Lung (tissue), 12 donors: ENCODE results near the gene TMEM45A. TPM values are rescaled to one million over a fixed set of nuclear protein-coding genes. Genes with fewer than 3 reads are reported as not detected.

Source experiments
- ATAC-seq: fragments of 200-7000 bp; cut with Tn5 transposase; one replicate; pipeline ENCODE4 v1.9.1; 2020; ENCODE audit warnings: moderate number of reproducible peaks; ENCODE audit not compliant: insufficient read depth, low FRiP score
- DNase-seq, 3 donors: peaks; one replicate each; pipeline ENCODE4 v3.0.0-alpha.2; 2013 to 2017
- H3K27ac ChIP-seq, 2 donors: one replicate each; pipeline ENCODE4 v1.5.1; 2013; ENCODE audit warnings: mild to moderate bottlenecking in 2 of 2, moderate library complexity in 2 of 2, control low read depth in 1 of 2, inconsistent platforms in 1 of 2, low read depth in 1 of 2, low read length in 1 of 2
- H3K27me3 ChIP-seq, 3 donors: one replicate each; pipeline ENCODE4 v1.5.1; 2013; ENCODE audit warnings: low read length in 2 of 3; ENCODE audit not compliant: control insufficient read depth in 3 of 3, insufficient read depth in 3 of 3
- H3K36me3 ChIP-seq, 4 donors: one replicate each; pipeline ENCODE4 v1.5.1; 2013; ENCODE audit warnings: low read length in 4 of 4, mild to moderate bottlenecking in 1 of 4, moderate library complexity in 1 of 4; ENCODE audit not compliant: control insufficient read depth in 4 of 4, insufficient read depth in 4 of 4
- H3K4me1 ChIP-seq, 5 donors: one replicate each; pipeline ENCODE4 v1.5.1; 2013; ENCODE audit warnings: low read length in 5 of 5, mild to moderate bottlenecking in 2 of 5, moderate library complexity in 1 of 5; ENCODE audit not compliant: control insufficient read depth in 5 of 5, insufficient read depth in 5 of 5
- H3K4me3 ChIP-seq: one replicate; pipeline ENCODE4 v1.5.1; 2013; ENCODE audit warnings: mild to moderate bottlenecking, control low read depth, moderate library complexity
- H3K9ac ChIP-seq, 2 donors: one replicate each; pipeline ENCODE4 v1.5.1; 2013; ENCODE audit warnings: low read length in 2 of 2, control low read depth in 1 of 2; ENCODE audit not compliant: insufficient read depth in 1 of 2
- H3K9me3 ChIP-seq, 4 donors: one replicate each; pipeline ENCODE4 v1.5.1; 2013; ENCODE audit warnings: low read length in 3 of 4, mild to moderate bottlenecking in 1 of 4, moderate library complexity in 1 of 4; ENCODE audit not compliant: control insufficient read depth in 4 of 4, insufficient read depth in 3 of 4
- WGBS, 2 donors: extraction: QIAGEN DNeasy Blood & Tissue Kit; methylation state at CpG; one replicate each; pipeline ENCODE4 v1.1.7; 2013; 5-methylcytosine and 5-hydroxymethylcytosine counted together
- polyA plus RNA-seq, 2 donors: library from polyadenylated mRNA; stranded (reverse); fragments of 200-250 nt; gene quantifications; one replicate each; pipeline ENCODE4 v1.2.1, GENCODE V29; 2013
- total RNA-seq, 2 donors: library from RNA; depleted of rRNA in 1 of 2; stranded (reverse); fragments of >200 nt in 1 of 2; gene quantifications; one replicate each; pipeline ENCODE4 v1.2.1, GENCODE V29; 2014 to 2021
- TF ChIP-seq, protein P1 (sequence below): IDR thresholded peaks from 2 replicates; pipeline ENCODE4 v1.5.1; 2012; ENCODE audit warnings: mild to moderate bottlenecking; ENCODE audit errors: control extremely low read depth, extremely low read depth
- donor health status: control.
- donor health status: control.
- donor health status: Bipolar disorder and iron deficiency.
- donor health status: healthy.
- donor health status: DM: yes; HTN: yes; CAD: no.

Gene TMEM45A
- total and polyA plus RNA-seq, 4 donors: 7.8 to 37.6 (median 26.0) TPM

DNA sequence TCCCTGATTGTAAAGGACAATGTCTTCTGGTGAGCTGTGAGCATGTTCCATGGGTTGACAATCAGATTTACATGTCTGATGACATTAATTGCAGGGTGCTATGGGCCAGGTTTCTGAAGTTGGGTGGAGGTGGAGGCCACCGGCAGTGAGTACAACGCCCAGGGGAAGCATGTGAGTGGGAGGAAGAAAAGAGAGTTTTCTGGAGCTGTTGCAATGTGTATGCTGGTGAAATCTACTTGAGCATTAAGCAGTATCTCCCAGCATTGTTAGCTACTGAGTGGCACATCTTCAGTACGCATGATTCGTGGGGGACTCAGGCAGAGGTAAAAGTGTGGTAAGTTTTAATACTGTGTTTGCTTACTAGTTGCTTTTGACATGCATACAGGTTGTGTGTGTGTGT is 26.6 kb downstream of the TMEM45A start:
- Histone ChIP-seq H3K27me3 (no peaks in the 10 kb centered on the region), H3K36me3 (peaks cover 0 to 16% (median 6%) of the 10 kb centered on the region in 4 donors), H3K4me3 (no peak overlapping the region), H3K27ac (no peak overlapping the region), H3K9me3 (no peaks in the 10 kb centered on the region), H3K9ac (no peak overlapping the region), H3K4me1 (no peaks in the 10 kb centered on the region)
- no peak for ATAC-seq
- DNase-seq: no peak
- WGBS, 2 donors: 38 to 68% methylated on average over 4 of the region's 4 CpGs
- TF ChIP-seq, protein P1, sequence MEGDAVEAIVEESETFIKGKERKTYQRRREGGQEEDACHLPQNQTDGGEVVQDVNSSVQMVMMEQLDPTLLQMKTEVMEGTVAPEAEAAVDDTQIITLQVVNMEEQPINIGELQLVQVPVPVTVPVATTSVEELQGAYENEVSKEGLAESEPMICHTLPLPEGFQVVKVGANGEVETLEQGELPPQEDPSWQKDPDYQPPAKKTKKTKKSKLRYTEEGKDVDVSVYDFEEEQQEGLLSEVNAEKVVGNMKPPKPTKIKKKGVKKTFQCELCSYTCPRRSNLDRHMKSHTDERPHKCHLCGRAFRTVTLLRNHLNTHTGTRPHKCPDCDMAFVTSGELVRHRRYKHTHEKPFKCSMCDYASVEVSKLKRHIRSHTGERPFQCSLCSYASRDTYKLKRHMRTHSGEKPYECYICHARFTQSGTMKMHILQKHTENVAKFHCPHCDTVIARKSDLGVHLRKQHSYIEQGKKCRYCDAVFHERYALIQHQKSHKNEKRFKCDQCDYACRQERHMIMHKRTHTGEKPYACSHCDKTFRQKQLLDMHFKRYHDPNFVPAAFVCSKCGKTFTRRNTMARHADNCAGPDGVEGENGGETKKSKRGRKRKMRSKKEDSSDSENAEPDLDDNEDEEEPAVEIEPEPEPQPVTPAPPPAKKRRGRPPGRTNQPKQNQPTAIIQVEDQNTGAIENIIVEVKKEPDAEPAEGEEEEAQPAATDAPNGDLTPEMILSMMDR: no peak

DNA sequence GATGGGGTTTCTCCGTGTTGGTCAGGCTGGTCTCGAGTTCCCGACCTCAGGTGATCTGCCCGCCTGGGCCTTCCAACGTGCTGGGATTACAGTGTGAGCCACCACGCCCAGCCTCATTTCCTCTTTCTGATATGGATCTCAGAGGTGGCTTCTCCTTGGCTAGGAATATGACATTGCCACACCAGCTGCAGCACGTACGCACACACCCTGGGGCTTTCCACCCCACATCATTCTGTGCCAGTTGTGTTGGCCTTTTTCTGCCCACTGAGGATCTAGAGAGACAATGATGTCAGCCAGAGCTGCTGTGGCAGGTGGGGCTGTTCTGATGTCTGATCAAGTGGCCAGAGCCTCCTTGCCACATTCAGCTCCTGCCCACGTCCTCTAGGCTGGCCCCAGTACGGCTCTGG is 29.0 kb downstream of the TMEM45A start:
- Histone ChIP-seq H3K9ac (no peak overlapping the region), H3K4me1 (no peaks in the 10 kb centered on the region), H3K9me3 (peaks cover 0 to 4% (median 0%) of the 10 kb centered on the region in 4 donors), H3K27ac (no peak overlapping the region), H3K36me3 (peaks cover 0 to 18% (median 8%) of the 10 kb centered on the region in 4 donors), H3K4me3 (no peak overlapping the region), H3K27me3 (no peaks in the 10 kb centered on the region)
- TF ChIP-seq, protein P1: no peak
- no peak for ATAC-seq
- 60 to 76% methylated on average over 10 of the region's 10 CpGs for WGBS, 2 donors
- DNase-seq: no peak

- WGBS, 2 donors: 96 to 99% methylated on average over 3 of the region's 3 CpGs
- Histone ChIP-seq H3K27ac (no peak overlapping the region), H3K27me3 (no peaks in the 10 kb centered on the region), H3K36me3 (peaks cover 0 to 18% (median 8%) of the 10 kb centered on the region in 4 donors), H3K9ac (no peak overlapping the region), H3K9me3 (peaks cover 0 to 4% (median 0%) of the 10 kb centered on the region in 4 donors), H3K4me1 (no peaks in the 10 kb centered on the region), H3K4me3 (no peak overlapping the region)
- DNase-seq (no peak), ATAC-seq (no peak)
- TF ChIP-seq, protein P1: no peak
Observed at GRCh38 chr3:100522125-100522524, 29.7 kb downstream of the TMEM45A start.
